Transverse colon (tissue), 4 donors: ENCODE results near the gene ADIPOR2. TPM values are rescaled to one million over a fixed set of nuclear protein-coding genes. Genes with fewer than 3 reads are reported as not detected.

Source experiments
- DNase-seq: peaks from one replicate; pipeline ENCODE4 v3.0.0-alpha.2; 2019
- H3K27ac ChIP-seq, 4 donors: fragments of 200-600 bp; sonication (generic); 2 replicates each; pipeline ENCODE4 v1.5.1; 2016 to 2018; ENCODE audit warnings: inconsistent platforms in 4 of 4
- H3K27me3 ChIP-seq: fragments of 200-600 bp; sonication (generic); 2 replicates; pipeline ENCODE4 v1.5.1; 2017; ENCODE audit warnings: inconsistent platforms
- H3K36me3 ChIP-seq, 4 donors: fragments of 200-600 bp; sonication (generic); 2 replicates each; pipeline ENCODE4 v1.5.1; 2017 to 2019; ENCODE audit warnings: inconsistent platforms in 4 of 4
- H3K4me1 ChIP-seq, 4 donors: fragments of 200-600 bp; sonication (generic); 2 replicates each; pipeline ENCODE4 v1.5.1; 2017 to 2020; ENCODE audit warnings: inconsistent platforms in 4 of 4
- H3K4me3 ChIP-seq, 4 donors: fragments of 200-600 bp; sonication (generic); 1 replicate in 1 of 4; 2 replicates in 3 of 4; pipeline versions ENCODE4 v1.5.1 to v1.6.1; 2017 to 2019; ENCODE audit warnings: inconsistent platforms in 4 of 4
- H3K9me3 ChIP-seq, 2 donors: fragments of 200-600 bp; sonication (generic); 2 replicates each; pipeline ENCODE4 v1.5.1; 2017 to 2019; ENCODE audit warnings: inconsistent platforms in 2 of 2
- CTCF ChIP-seq, 5 experiments: fragments of 200-600 bp in 3 of 5; fragments of 450-650 bp in 2 of 5; sonication (generic) in 3 of 5; IDR thresholded peaks; 1 replicate in 2 of 5; 2 replicates in 3 of 5; pipeline ENCODE4 v1.5.1; 2016 to 2017; ENCODE audit warnings: antibody characterized with exemption in 5 of 5, inconsistent platforms in 3 of 5, mild to moderate bottlenecking in 2 of 5, moderate library complexity in 1 of 5
- EP300 ChIP-seq: sonication (generic); formaldehyde crosslinking; IDR thresholded peaks from one replicate; pipeline ENCODE4 v1.6.1; 2017; ENCODE audit warnings: antibody characterized with exemption, low read depth
- POLR2A ChIP-seq: fragments of 450-650 bp; IDR thresholded peaks from one replicate; pipeline ENCODE4 v1.6.1; 2016; ENCODE audit warnings: antibody characterized with exemption, mild to moderate bottlenecking, moderate library complexity
- POLR2AphosphoS5 ChIP-seq, 3 donors: sonication (generic); formaldehyde crosslinking; IDR thresholded peaks; one replicate each; pipeline ENCODE4 v1.6.1; 2016; ENCODE audit warnings: antibody characterized with exemption in 3 of 3
- WGBS, 2 donors: methylation state at CpG; one replicate each; pipeline ENCODE4 v1.1.5; 2018; ENCODE audit warnings: low coverage in 1 of 2; 5-methylcytosine and 5-hydroxymethylcytosine counted together
- in situ Hi-C, 4 donors: fragments of 200-750 bp; cut with MboI; loops; one replicate each; pipeline versions ENCODE4 v1.15.0 to v1.15.1; 2017; ENCODE audit warnings: low sequenced_read_pairs in 3 of 4, low pct_ligation_motif_present in 1 of 4, low pct_unique_long_range_greater_than_20kb in 1 of 4
- intact Hi-C: fragments of 100-400 bp; cut with DNase I; formaldehyde crosslinking; loops from one replicate; pipeline ENCODE4 v1.15.1; 2023; ENCODE audit warnings: low total_unique reads
- total RNA-seq, 4 donors: library from RNA; depleted of rRNA; stranded (reverse); fragments of >200 nt; gene quantifications; one replicate each; pipeline ENCODE4 v1.1.0, GENCODE V29; 2016

ADIPOR2 gene
- total RNA-seq, 4 donors from 2014 or later: 27.9 to 74.2 (median 52.1) TPM

GRCh38 chr12:1778911-1779310, 88.0 kb downstream of the ADIPOR2 start:
- intact Hi-C loops (no loop called here), in situ Hi-C loops (no loop called here)
- DNase-seq: no peak
- no peaks in the 10 kb centered on the region for H3K27me3 ChIP-seq
- no peak overlapping the region for H3K27ac ChIP-seq
- no peaks in the 10 kb centered on the region for H3K9me3 ChIP-seq
- peaks cover 0 to 8% (median 0%) of the 10 kb centered on the region in 4 donors for H3K4me1 ChIP-seq
- H3K36me3 ChIP-seq: peaks cover 0 to under 1% (median 0%) of the 10 kb centered on the region in 4 donors
- no peak for TF ChIP-seq POLR2AphosphoS5 (IDR thresholded peaks at IDR 0.05)
- H3K4me3 ChIP-seq: no peak overlapping the region
- WGBS, 2 donors: 84 to 89% methylated on average over 4 of the region's 4 CpGs

- intact Hi-C loops: no loop called here
- DNase-seq: no peak
- Histone ChIP-seq H3K9me3 (no peaks in the 10 kb centered on the region), H3K4me1 (peaks cover 0 to 8% (median 0%) of the 10 kb centered on the region in 4 donors), H3K4me3 (no peak overlapping the region), H3K27ac (no peak overlapping the region), H3K27me3 (no peaks in the 10 kb centered on the region), H3K36me3 (peaks cover 0 to 6% (median 0%) of the 10 kb centered on the region in 4 donors)
- in situ Hi-C loops: loop anchor here in 1 of 4 donors (10.0 kb wide), 1 partner anchor 125 kb away; no protein-coding TSS in a partner anchor
- TF ChIP-seq POLR2A (no peak), EP300 (no peak), POLR2AphosphoS5 (IDR thresholded peaks at IDR 0.05) (no peak), CTCF (IDR thresholded peaks at IDR 0.05) (no peak)
- 57 to 67% methylated on average over 1 of the region's 1 CpG for WGBS, 2 donors
These were observed 88.9 kb downstream of the ADIPOR2 start for GRCh38 chr12:1779783-1780182.

- no peaks in the 10 kb centered on the region for H3K9me3 ChIP-seq
- WGBS, 2 donors: 67% methylated on average over 2 of the region's 2 CpGs; no CpG with 5 or more reads in 1 of the 2 donors
- TF ChIP-seq POLR2AphosphoS5 (IDR thresholded peaks at IDR 0.05) (no peak), EP300 (no peak), CTCF (IDR thresholded peaks at IDR 0.05) (no peak), POLR2A (no peak)
- intact Hi-C loops (no loop called here), in situ Hi-C loops (loop anchor here in 1 of 4 donors (10.0 kb wide), 1 partner anchor 127 kb away; no protein-coding TSS in a partner anchor)
- no peak overlapping the region for H3K27ac ChIP-seq
- no peak overlapping the region for H3K4me3 ChIP-seq
- H3K4me1 ChIP-seq: peaks cover 0 to 8% (median 0%) of the 10 kb centered on the region in 4 donors
- H3K36me3 ChIP-seq: peaks cover 0 to 23% (median 5%) of the 10 kb centered on the region in 4 donors
- H3K27me3 ChIP-seq: no peaks in the 10 kb centered on the region
- DNase-seq: no peak
These were observed 90.9 kb downstream of the ADIPOR2 start for GRCh38 chr12:1781772-1782171.

GRCh38 chr12:1782215-1782614, 91.3 kb downstream of the ADIPOR2 start:
- 69 to 70% methylated on average over 2 of the region's 2 CpGs for WGBS, 2 donors
- no peaks in the 10 kb centered on the region for H3K27me3 ChIP-seq
- H3K36me3 ChIP-seq: peaks cover 0 to 23% (median 5%) of the 10 kb centered on the region in 4 donors
- in situ Hi-C loops (loop anchor here in 1 of 4 donors (10.0 kb wide), 1 partner anchor 127 kb away; no protein-coding TSS in a partner anchor), intact Hi-C loops (no loop called here)
- no peak for DNase-seq
- H3K4me1 ChIP-seq: peaks cover 0 to 8% (median 0%) of the 10 kb centered on the region in 4 donors
- TF ChIP-seq POLR2A: no peak
- no peak for TF ChIP-seq CTCF (IDR thresholded peaks at IDR 0.05)
- no peak for TF ChIP-seq EP300
- no peak for TF ChIP-seq POLR2AphosphoS5 (IDR thresholded peaks at IDR 0.05)
- H3K9me3 ChIP-seq: no peaks in the 10 kb centered on the region
- H3K4me3 ChIP-seq: no peak overlapping the region
- H3K27ac ChIP-seq: no peak overlapping the region

GRCh38 chr12:1787714-1788113, 96.8 kb downstream of the ADIPOR2 start:
- Histone ChIP-seq H3K36me3 (peaks cover 0 to 23% (median 5%) of the 10 kb centered on the region in 4 donors), H3K27me3 (no peaks in the 10 kb centered on the region), H3K27ac (no peak overlapping the region), H3K9me3 (no peaks in the 10 kb centered on the region), H3K4me1 (no peaks in the 10 kb centered on the region), H3K4me3 (no peak overlapping the region)
- WGBS, 2 donors: 72 to 100% methylated on average over 2 to 6 of the region's 6 CpGs
- TF ChIP-seq CTCF (IDR thresholded peaks at IDR 0.05) (no peak), POLR2AphosphoS5 (IDR thresholded peaks at IDR 0.05) (no peak), EP300 (no peak), POLR2A (no peak)
- in situ Hi-C loops: loop anchor here (5.0 to 10.0 kb wide), 3 partner anchors 133 to 140 kb away; no protein-coding TSS in a partner anchor
- intact Hi-C loops: no loop called here
- DNase-seq: no peak
